Stimulated activated CD4-positive, alpha-beta T cell treated with anti-CD3 and anti-CD28 coated beads, TNF-alpha, amount 100 ng/mL, for 48 hours (primary cell): ENCODE results near the gene ALK.

Experiments used
- DNase-seq, 3 donors: peaks; one replicate each; pipeline ENCODE4 v3.0.0-alpha.2; 2020; ENCODE audit warnings: low read depth in 3 of 3

Gene ALK

DNA sequence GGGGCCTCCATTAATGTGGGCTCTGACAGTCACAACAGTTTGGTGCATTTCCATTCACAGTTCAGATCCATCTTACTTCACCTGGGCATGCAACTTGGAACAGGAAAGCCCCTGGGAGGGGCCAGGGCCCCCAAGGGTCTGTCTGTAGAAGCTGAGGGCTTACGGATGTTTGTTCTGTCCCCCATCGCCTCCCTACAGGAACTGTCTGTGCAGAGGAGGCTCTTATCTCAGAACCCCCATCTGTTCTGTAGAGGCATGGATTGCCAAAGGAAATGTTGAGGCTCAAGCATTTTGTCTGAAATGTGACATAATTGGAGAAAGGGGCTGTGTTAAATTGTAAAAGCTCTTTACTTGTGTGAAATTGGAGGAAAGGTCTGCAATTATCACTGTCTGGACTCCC lies 471.9 kb downstream of the ALK start:
- no peak for DNase-seq

DNA sequence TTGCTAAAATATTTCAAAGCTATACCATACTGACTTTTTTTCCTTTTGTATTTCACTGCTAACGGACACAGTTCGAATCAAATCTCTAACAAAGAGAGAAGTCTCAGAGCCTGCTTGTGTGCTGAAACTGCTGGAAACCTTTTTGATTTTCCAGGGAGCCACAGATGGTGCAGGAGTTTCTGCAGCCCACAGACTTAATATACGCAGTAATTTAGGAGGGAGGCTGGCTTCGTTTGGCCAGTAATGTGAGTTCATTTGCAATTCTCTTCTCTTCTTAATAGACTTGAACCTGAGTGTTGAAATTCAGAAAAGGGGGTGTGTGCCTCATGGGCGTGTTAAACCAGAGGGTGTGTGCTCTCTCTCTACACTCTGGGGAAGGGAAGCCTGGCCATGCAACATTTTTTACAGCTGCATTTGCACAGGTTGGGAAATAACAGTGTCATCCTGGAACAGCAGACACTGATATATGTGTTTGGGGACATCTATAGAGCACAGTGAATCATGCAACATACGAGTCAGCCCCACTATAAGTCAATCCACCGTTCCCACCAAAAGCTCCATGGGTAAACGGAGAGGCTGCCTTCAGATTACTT lies 473.2 kb downstream of the ALK start:
- no peak for DNase-seq

DNA sequence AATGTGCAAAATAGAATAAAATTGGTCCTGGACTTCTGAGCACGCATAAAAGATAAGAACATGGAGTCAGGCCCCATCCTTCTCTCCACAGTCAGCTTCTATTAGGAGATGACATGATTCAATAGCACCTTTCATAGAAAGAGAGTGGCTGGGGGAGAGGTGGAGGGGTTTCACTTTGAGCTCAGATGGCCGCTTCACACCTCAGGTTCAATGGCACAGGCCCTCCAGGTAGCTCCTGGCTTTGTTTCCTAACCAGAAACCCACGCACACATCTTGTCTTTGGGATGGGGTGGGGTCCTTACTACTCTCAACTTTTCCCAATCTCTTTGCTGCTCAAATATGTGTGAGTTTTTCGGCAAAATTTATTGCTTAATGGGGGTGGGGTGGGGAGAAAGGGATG lies 473.9 kb downstream of the ALK start:
- no peak for DNase-seq

DNA sequence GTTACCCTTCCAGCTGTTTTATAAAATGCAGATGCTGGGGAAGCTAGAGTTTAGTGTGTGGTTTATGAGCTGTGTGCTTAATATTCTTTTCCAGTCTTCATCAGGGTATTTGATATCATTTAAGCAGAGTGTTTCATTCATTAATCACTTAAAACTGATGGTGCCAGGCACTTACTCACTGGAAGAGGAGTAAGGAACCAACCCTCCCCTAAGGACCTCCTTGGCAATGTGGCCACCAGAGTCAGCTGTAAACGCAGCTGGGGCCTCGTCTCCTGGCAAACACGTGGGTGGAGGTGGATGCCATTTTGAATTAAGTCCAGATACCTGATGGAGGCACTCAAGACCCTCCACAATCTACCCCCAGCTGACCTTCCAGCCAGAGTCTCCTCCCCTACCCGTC lies 474.5 kb downstream of the ALK start:
- no peak for DNase-seq

DNA sequence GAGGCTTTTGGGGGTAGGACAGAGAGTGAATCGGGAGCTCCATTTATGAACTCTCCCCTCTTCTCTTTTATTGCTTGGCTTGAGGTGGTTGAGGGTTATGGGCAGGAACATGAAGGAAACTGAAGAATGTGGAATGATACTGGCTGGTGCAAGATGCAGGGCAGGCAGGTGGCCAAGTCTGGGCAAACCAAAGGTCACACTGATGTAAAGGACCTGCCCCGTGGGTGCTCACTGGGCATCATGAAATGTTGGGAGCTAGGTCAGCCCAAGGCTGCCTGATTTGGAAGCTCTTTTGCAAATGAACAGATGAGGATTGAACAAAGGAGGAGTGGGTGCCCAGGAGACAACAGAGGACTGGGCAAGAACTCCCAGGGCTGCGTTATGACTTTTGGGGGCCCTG lies 477.2 kb downstream of the ALK start:
- no peak for DNase-seq

DNA sequence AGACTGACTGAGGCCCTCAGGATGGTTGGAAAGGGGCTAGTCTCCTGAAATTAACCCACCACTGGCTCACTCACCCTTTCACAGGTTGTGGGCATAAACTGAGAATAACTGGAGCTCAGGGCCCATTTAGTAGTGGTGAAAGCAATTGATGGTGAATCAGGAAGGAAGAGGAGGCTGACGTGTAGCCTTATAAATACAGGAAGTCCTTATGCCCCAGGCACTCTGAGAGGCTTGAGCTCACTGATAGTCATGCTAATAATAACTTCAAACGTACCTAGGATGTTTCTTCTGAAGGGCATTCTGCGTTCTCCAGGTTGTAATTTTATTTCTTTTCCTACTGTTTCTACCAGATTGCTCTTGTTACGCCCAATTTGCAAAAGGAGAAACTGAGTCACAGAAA lies 477.8 kb downstream of the ALK start:
- no peak for DNase-seq

DNA sequence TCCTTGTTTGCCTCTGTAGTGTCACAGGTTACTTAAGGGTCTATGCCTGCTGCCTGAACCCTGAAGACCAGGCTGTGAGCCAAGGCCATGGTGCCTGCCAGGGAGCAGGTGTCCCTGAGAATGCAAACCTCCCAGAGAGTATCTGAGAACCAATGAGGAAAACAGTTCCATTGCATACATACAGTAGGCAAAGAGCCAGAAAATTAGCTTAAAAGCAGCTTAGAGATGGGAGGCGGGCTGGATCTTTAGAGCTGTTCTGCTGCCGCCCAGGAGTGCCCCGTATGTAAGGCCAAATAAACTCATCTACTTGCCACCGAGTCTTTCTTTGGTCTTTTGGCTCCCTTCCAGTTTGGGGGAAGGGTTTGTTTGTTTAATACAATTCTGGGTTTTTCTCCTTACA lies 478.2 kb downstream of the ALK start:
- DNase-seq = no peak

DNA sequence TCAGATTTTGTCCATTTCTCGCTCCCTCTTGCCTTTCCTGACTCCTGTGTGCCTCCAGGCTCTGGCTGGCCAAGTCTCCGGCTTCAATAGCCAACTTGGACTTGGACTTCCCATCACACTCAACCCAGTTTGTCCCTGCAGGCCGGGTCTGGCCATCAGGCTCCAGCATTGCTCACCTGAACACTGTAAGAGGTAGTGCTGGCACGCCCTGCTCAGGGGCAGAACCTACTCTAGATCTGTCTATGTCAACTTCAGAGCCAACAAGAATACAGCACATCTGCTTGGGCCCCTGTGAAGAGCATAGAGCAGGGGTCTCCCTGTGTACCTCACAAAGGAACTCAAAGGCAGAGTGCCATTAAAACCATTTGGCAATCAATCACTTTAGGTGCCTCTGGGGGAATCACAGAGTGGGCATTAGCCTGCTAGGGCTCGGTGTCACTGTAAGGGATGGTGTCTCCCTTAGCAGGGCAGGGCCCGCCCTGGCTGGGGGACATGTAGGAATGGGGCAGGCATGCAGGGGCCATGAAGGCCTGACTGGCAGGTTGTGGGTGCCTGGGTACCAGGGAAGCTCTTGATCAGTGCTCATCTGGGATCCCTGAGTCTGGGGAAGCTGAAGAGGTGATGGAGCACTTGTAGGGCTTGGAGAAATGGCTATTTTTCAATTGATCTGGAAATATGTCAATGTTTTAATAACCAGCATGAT lies 480.3 kb downstream of the ALK start:
- no peak for DNase-seq

DNA sequence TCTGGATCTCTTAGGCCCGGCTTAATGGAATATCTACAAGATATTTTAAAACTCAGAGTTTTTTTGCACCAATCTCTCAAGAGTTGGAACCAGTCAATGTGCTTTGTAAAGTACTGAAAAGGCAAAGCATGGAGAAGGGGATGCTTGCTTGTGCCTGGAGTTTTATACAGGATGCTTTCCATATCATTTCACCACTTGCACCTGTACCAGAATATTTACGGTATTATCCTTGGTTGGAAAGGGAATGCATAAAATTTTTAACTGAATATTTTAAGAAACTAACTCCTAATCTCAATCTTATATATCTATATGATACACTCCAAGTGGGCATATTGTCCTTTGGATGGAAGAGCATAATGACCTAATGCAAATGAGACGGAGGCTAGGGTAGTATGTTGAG lies 487.5 kb downstream of the ALK start:
- no peak for DNase-seq

DNA sequence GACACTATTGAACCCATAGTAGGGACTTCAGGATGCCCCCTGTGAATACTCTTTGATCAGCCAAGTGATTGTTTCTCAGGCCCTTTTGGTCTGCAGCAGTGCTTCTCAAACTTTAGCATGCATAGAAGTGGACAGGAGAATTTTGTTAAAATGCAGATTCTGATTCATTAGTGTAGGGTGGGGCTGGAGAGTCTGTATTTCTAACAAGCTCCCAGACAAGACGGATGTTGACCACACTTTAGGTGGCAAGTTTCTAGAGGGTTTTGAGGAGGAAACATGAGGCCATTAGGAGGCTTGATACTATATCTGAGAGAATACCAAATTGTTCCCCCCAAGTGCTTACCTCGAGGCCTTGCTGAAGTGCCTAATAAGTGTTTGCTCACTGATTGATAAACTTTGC lies 488.3 kb downstream of the ALK start:
- DNase-seq = no peak

DNA sequence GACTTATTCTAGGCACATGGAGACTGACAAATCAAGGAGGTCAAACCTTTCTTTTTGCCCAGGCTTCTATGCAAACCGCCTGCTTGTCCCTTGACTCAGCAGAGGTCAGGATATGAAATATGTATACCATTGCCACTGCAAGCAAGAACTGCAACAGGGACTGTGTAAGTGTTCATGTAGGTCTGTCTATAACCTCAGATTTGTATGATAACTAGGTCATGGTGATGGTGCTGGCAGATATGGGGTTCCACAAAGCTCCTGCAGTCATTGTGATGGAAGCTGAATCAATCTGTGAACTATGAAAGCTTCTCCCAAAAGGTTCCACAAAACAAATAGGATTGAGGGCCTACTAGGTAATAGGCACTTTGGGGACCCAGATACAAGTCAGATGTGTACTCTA lies 489.9 kb downstream of the ALK start:
- no peak for DNase-seq

DNA sequence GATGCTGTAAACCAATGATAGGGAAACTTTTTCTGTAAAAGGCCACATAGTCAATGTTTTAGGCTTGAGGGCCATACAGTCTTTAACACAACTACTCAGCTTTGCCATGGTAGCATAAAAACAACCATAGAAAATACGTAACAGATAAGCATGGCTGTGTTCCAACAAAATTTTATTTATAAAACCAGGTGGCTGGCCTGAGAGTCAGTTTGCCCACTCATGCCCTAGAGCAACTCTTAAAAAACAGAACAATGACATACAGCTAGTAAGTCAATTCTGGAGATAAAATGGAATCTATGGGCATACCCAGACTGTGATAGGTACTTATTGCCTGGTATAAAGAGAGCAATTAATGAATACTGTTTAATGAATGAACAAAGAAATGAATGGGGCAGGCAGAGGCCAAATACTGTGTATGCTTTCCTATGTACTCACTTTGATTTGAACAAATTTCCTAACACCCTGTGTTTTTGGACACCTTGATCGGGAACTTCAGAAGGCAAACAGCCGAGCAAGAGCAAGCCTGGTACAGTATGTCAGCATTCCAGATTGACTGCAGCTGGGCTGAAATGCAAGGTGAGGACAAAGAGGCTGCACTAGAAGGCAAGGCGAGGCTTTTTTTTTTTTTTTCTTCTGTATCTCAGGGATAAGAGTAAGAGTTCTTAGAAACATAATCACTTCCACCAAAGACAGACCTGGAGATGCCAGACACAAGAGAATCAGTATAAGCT lies 490.8 kb downstream of the ALK start:
- no peak for DNase-seq

DNA sequence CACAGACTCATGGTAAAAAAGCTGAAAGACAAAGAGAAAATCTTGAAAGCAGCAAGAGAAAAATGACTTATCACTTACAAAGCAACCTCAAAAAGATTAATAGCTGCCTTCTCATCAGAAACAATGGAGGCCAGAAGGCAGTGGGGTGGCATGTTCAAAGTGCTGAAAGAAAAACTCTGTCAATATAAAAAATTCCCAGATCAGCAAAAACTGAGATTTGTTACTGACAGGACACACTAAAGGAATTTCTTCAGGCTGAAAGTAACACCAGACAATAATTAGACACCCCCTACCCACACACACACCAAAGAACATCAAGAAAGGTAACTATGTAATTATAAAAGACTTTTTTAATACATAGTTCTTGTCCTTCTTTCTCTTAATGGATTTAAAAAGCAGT lies 495.0 kb downstream of the ALK start:
- DNase-seq = no peak

DNA sequence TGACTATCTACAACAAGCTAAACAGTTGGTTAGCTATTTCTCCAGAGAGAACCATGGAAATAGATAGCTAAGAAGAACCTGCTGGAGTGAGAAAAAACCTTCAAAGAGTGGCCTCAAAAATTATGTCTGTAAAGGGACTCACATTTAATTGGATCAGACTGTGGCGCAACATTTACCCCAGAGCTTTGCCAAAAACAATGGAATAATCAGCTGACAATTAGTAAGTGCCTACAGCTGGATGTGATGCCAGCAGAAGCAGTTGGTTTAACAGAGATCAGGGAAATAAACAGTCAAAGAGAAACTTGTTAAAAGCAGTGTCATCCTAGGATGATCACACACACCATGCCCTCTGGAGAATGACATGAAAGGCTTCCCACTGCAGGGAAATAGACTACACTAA lies 495.5 kb downstream of the ALK start:
- no peak for DNase-seq

DNA sequence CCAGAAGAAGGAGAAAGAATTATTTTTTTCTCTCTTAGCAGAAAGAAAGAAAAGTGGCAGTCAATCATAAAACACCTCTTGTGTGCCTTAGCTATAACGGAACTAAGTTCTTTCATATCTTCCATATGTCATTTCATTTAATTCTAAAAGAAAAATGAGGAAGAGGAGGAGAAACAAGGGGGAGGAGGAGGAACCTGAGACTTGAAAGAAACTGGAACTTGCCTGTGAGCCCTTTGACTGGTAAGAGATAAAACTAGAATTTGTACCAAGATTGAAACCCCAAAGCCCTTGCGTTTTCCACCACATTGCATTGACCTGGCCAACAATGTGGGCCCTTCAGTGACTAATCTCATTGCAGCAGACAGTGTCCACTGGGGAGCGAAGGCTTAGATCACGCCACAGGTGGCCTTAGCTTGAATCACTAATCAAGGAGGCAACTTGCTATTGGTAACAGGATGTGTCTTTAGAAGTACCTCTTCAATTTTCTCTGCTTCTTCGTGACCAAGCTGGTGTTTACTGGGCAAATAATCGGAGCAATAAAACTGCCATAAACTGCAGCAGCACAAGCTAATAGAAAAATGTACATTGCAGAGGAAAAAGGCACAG lies 498.2 kb downstream of the ALK start:
- no peak for DNase-seq

DNA sequence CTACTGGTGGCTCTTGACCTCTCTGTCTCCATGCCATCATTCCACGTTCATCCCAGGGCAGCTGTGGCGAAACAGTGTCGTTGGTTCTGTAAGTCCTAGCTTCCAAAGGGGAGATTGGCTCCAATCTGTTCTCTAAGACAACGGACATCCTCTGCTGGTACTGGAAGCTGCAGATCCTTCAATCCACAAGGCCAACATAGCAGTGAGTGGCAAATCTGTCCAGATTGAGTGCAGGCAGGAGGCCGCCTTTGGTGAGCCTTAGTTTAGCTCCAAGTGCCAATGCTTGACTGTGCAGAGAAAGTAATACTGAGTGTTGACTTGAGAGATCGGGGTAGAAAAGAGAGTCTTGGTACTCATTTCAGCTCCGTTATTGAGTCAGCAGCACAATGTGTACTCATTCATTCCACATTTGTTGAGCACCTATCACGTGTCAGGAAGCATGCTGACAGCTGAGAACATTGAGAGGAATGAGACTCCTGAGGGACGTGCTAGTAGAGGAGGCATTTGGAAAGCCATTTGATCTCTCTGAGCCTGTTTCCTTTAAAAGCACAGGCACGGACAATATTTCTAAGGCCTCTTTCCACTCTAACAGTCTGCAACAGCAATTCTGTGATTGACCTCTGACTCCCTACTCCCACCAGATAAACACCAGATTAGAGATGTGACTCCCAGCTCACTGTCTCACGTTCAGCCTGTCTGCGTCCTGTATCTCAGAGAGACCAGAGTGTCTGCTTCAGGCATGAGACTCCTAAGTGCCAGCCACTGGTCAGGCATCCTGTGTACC lies 500.2 kb downstream of the ALK start:
- no peak for DNase-seq

DNA sequence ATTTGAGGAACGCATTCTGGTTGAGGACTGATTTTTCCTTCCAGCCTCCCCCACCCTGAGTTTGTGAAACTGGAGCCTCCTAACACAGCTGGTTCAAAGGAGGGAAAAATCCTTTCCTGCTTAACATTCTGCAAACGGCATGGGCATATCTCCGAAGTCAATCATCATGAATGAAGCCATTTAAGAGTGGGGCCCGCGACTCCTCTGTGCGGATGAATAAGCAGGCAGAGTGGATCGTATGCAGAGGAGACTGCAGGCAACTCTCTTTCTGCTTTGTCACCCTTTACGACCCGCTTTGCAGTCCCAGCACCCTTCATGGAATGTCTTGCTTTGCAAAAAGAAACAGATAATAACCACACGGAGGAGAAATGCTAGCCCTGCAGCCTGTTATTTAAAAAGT lies 500.9 kb downstream of the ALK start:
- DNase-seq = no peak

DNA sequence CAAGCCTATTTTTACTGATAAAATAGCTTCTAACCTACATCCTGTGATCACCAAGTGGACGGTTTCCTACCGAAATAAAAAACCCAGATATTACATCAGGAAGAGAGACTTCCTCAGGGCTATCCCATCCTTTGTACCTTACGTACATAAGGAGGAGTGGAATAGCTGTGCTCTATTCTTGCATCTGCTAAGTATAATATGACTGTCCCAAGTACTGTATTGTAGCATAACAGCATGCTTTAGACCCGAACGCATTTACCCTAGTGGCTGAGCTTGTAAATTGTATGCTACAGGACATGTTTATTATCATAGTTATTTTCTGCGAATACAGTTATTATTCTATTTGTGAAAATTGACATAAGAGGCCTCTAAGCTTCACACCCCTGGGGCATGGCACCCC lies 503.8 kb downstream of the ALK start:
- no peak for DNase-seq

DNA sequence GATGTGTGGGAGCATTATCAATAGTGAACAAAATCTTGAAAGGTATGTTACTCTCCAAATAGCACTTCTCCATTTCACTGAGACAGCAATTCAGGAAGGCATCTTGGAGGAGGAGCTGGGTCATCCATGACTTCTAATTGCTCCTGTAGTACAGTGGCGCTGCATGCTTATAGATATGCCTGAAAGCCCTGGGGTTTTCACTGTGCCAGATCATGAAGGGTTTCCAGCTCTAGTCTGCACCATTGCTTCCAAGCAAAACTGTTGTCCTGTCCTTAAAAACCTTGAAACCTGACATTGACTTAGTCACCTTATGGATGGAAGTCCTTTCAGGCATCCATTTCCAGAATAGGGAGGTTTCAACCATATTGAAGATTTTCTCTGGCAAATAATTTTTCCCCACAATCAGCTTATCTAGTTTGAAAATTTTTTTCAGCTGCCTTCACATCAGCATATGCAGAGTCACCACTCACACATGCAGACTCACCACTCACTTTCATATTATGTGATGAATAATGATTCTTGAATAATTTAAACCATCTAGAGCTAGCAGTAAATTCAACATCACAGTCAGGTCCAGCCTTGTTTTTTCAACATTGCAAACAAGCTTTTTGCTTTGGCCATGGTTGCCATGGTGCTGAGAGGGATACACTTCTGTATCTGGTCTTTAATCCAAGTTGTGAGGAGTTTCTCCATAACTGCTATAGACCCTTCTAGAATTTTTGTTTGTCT lies 509.0 kb downstream of the ALK start:
- no peak for DNase-seq

DNA sequence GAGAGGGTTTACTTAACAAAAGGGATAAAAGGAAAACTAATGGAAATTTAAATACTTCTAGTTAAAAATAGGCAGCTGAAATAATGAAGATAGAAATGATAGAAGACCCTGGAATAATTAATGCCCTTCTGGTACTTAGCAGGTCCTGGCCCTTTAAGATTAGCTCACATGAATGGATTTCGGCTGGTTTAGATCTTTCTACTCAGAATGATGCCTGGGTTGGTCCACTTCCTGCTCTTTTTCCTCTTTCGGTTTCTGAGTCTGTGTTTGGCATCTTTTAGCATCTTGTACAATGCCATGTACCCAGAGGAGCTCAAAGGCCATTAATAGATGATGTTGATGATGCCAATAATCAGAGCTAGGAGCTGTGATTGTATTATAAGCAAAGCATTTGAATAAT lies 515.7 kb downstream of the ALK start:
- DNase-seq = no peak

DNA sequence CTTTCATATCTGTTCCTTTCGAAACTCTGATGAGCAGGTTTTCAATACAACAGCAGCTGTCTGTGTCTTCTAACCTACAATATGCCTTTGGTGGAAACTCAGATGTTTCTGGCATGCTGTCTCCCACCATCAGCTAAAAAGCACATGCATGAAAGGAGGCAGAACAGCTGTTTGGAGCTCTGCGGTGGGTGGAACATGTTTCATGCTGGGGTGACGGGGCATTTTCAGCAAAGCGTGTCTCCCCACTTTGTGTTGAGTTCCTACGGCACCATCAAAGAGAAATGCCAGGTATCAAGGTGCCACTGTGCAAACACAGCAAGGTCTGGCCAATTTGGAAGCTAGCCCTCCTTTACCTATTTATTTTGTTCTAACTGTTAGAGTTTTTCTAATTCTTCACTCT lies 516.1 kb downstream of the ALK start:
- no peak for DNase-seq

DNA sequence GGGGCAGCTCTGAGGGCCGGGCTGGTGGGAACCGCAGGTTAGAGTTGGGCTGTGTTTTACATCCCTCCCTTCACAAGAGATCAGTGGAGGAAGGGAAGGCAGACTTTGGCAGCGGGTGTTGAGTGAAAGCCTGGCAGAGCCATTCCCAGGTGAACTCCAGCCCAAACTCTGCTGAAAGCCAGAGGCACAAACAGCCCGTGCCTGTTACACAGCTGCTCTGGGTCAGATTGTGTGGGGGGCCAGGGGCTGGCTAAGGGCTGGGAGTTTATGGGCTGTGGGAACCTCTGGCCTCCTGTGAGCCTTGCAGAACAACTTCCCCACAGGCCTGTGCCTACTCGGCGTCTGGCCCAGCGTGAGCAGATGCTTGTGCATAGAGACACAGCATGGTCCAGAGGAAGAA lies 519.4 kb downstream of the ALK start:
- DNase-seq = no peak
